PFSK-1 (cell line): Measurements from ENCODE around the gene DMAC2L.

Experiments used
- FOXP2 ChIP-seq: optimal IDR thresholded peaks from 2 replicates; pipeline ENCODE3; 2011; ENCODE audit warnings: borderline replicate concordance, control low read depth, inconsistent platforms; ENCODE audit not compliant: insufficient read depth; ENCODE audit errors: extremely low read length, extremely low read depth
- REST ChIP-seq, 2 experiments: IDR thresholded peaks; 2 replicates each; pipeline versions ENCODE4 v1.6.1 to v1.8.0; 2011 to 2012; ENCODE audit warnings: low read depth in 2 of 2, low read length in 2 of 2, control low read depth in 1 of 2, inconsistent platforms in 1 of 2, mild to moderate bottlenecking in 1 of 2, moderate library complexity in 1 of 2; ENCODE audit not compliant: insufficient read depth in 1 of 2
- SIN3A ChIP-seq: IDR thresholded peaks from 2 replicates; pipeline ENCODE4 v1.6.1; 2012; ENCODE audit warnings: mild to moderate bottlenecking, low read length, moderate library complexity, borderline replicate concordance; ENCODE audit not compliant: insufficient read depth
- TAF1 ChIP-seq: IDR thresholded peaks from 2 replicates; pipeline ENCODE4 v1.6.1; 2012; ENCODE audit warnings: low read length, control low read depth, borderline replicate concordance; ENCODE audit not compliant: insufficient read depth

- TF ChIP-seq FOXP2 (peak; percentile 1), TAF1 (no peak), REST (IDR thresholded peaks at IDR 0.05; ENCODE audit: insufficient read depth in 1 of 2, low read depth in 2 of 2, low read length in 2 of 2) (no peak), SIN3A (no peak)
These were observed 570 bp downstream of the DMAC2L start for GRCh38 chr14:50312734-50313054.
